HCT116 (cell line): ENCODE data around the gene PLXNC1. TPM values are rescaled to one million over a fixed set of nuclear protein-coding genes. Genes with fewer than 3 reads are reported as not detected.

ENCODE experiments used
- ATAC-seq: fragments of 200-7000 bp; cut with Tn5 transposase; 2 replicates; pipeline ENCODE4 v1.9.1; 2020; ENCODE audit warnings: mild to moderate bottlenecking, moderate library complexity
- BruUV-seq: library from RNA; stranded (reverse); fragments of 400-500 nt; replicated peaks from 2 replicates; lab custom pipeline; 2021; lab: Mats Ljungman, UMichigan
- CTCF ChIA-PET: fragments of 300-600 bp; sonication (Branson Sonifier 250); formaldehyde crosslinking; loops from one replicate; lab custom pipeline; 2021; ENCODE audit warnings: antibody characterized with exemption; lab: Charles Lee
- POLR2A ChIA-PET: fragments of 300-600, 350-600 bp; sonication (Branson Sonifier 250); formaldehyde crosslinking; loops from one replicate; lab custom pipeline; 2021; ENCODE audit warnings: antibody characterized with exemption; lab: Charles Lee
- RAD21 ChIA-PET, 2 experiments: fragments of 300-600 bp; sonication (Branson Sonifier 250); formaldehyde crosslinking; loops; one replicate each; lab custom pipeline; 2023; ENCODE audit warnings: low total read pairs in 2 of 2; ENCODE audit not compliant: uncharacterized antibody in 2 of 2, unreplicated experiment in 2 of 2, low non-redundant PET in 1 of 2; lab: Charles Lee
- DNase-seq: peaks from one replicate; pipeline ENCODE4 v3.0.0-alpha.2; 2010; ENCODE audit warnings: low read depth, low spot score
- H2AFZ ChIP-seq: fragments of 200-600 bp; shearing (Covaris generic), sonication (generic); 2 replicates; pipeline ENCODE4 v1.6.1; 2017; ENCODE audit warnings: low read depth, mixed run types, mixed read lengths, antibody characterized with exemption, low read length; ENCODE audit not compliant: poor library complexity, severe bottlenecking
- H3K27ac ChIP-seq: 2 replicates; pipeline ENCODE4 v1.5.1; 2012; ENCODE audit warnings: low read depth, low read length
- H3K27me3 ChIP-seq: fragments of 200-600 bp; sonication (generic); 2 replicates; pipeline ENCODE4 v1.6.1; 2016; ENCODE audit warnings: mixed run types, low read length, mixed read lengths; ENCODE audit not compliant: insufficient read depth
- H3K36me3 ChIP-seq, 2 experiments: fragments of 200-500 bp in 1 of 2; fragments of 200-600 bp in 1 of 2; sonication (Bioruptor generic) in 1 of 2; sonication (generic) in 1 of 2; 2 replicates each; pipeline versions ENCODE4 v1.5.1 to v1.6.1; 2014 to 2016; ENCODE audit warnings: low read length in 2 of 2, inconsistent platforms in 1 of 2, mixed read lengths in 1 of 2, mixed run types in 1 of 2; ENCODE audit not compliant: insufficient read depth in 2 of 2, control insufficient read depth in 1 of 2
- H3K4me1 ChIP-seq, 2 experiments: fragments of 200-600 bp in 1 of 2; sonication (generic) in 1 of 2; 2 replicates each; pipeline versions ENCODE4 v1.5.1 to v1.6.1; 2012 to 2017; ENCODE audit warnings: low read length in 2 of 2, inconsistent platforms in 1 of 2, mild to moderate bottlenecking in 1 of 2, mixed read lengths in 1 of 2, mixed run types in 1 of 2, moderate library complexity in 1 of 2; ENCODE audit not compliant: insufficient read depth in 2 of 2, control insufficient read depth in 1 of 2
- H3K4me2 ChIP-seq: fragments of 200-600 bp; sonication (generic); 2 replicates; pipeline ENCODE4 v1.6.1; 2017; ENCODE audit warnings: mixed run types, low read length, mixed read lengths
- H3K4me3 ChIP-seq, 2 experiments: fragments of 200-600 bp in 1 of 2; sonication (generic) in 1 of 2; replicated peaks in 1 of 2; 2 replicates each; pipeline ENCODE4 v1.5.1; 2011 to 2016; ENCODE audit warnings: low read length in 2 of 2, control low read depth in 1 of 2, low read depth in 1 of 2, mild to moderate bottlenecking in 1 of 2, mixed read lengths in 1 of 2, mixed run types in 1 of 2
- H3K79me2 ChIP-seq: fragments of 200-600 bp; sonication (generic); 2 replicates; pipeline ENCODE4 v1.6.1; 2017; ENCODE audit warnings: mild to moderate bottlenecking, mixed run types, low read length, moderate library complexity, mixed read lengths; ENCODE audit not compliant: insufficient read depth
- H3K9ac ChIP-seq: fragments of 200-600 bp; sonication (generic); 2 replicates; pipeline ENCODE4 v1.6.1; 2016; ENCODE audit warnings: low read length, mixed read lengths
- H3K9me2 ChIP-seq: fragments of 200-600 bp; sonication (generic), shearing (Covaris generic); 2 replicates; pipeline ENCODE4 v1.6.1; 2017; ENCODE audit warnings: mixed run types, mild to moderate bottlenecking, moderate library complexity; ENCODE audit not compliant: insufficient read depth
- H3K9me3 ChIP-seq, 2 experiments: fragments of 200-500 bp in 1 of 2; fragments of 200-600 bp in 1 of 2; sonication (Bioruptor generic) in 1 of 2; sonication (generic) in 1 of 2; 2 replicates each; pipeline ENCODE4 v1.6.1; 2014 to 2017; ENCODE audit warnings: low read length in 2 of 2, mixed read lengths in 2 of 2, inconsistent platforms in 1 of 2, low read depth in 1 of 2, mild to moderate bottlenecking in 1 of 2, mixed run types in 1 of 2, moderate library complexity in 1 of 2; ENCODE audit not compliant: control insufficient read depth in 1 of 2, insufficient read depth in 1 of 2
- H4K20me1 ChIP-seq: fragments of 200-600 bp; sonication (generic), shearing (Covaris generic); 2 replicates; pipeline ENCODE4 v1.6.1; 2017; ENCODE audit warnings: mixed run types, mild to moderate bottlenecking, moderate library complexity; ENCODE audit not compliant: insufficient read depth
- CEBPB ChIP-seq: IDR thresholded peaks from 2 replicates; pipeline ENCODE4 v1.6.1; 2012; ENCODE audit warnings: low read depth
- CTCF ChIP-seq, 3 experiments: fragments of 200-600 bp in 1 of 3; sonication (generic) in 1 of 3; IDR thresholded peaks in 2 of 3; conservative IDR thresholded peaks in 1 of 3; 2 replicates each; pipeline ENCODE4 v1.5.1; 2012 to 2017; ENCODE audit warnings: low read depth in 2 of 3, low read length in 2 of 3, antibody characterized with exemption in 1 of 3, borderline replicate concordance in 1 of 3, control low read depth in 1 of 3, mild to moderate bottlenecking in 1 of 3, mixed read lengths in 1 of 3, mixed run types in 1 of 3, moderate library complexity in 1 of 3; ENCODE audit not compliant: insufficient read depth in 1 of 3
- ELF1 ChIP-seq: IDR thresholded peaks from 2 replicates; pipeline ENCODE4 v1.6.1; 2012; ENCODE audit warnings: low read depth, borderline replicate concordance
- EZH2 ChIP-seq: fragments of 200-600 bp; sonication (generic); IDR thresholded peaks from 2 replicates; pipeline ENCODE4 v1.6.1; 2017; ENCODE audit warnings: antibody characterized with exemption, mixed run types
- EZH2phosphoT487 ChIP-seq: fragments of 200-600 bp; IDR thresholded peaks from 2 replicates; pipeline ENCODE4 v1.6.1; 2018; ENCODE audit warnings: antibody characterized with exemption, borderline replicate concordance
- POLR2AphosphoS5 ChIP-seq: IDR thresholded peaks from 2 replicates; pipeline ENCODE4 v1.6.1; 2011; ENCODE audit warnings: mild to moderate bottlenecking, low read depth, low read length, moderate library complexity
- SRF ChIP-seq: IDR thresholded peaks from 2 replicates; pipeline ENCODE4 v1.6.1; 2012; ENCODE audit warnings: low read depth
- TCF7L2 ChIP-seq: IDR thresholded peaks from 2 replicates; pipeline ENCODE4 v1.7.0; 2011; ENCODE audit warnings: borderline replicate concordance, inconsistent platforms; ENCODE audit not compliant: insufficient read depth, insufficient read length; ENCODE audit errors: extremely low read depth
- ZFX ChIP-seq: fragments of 450-650 bp; IDR thresholded peaks from 2 replicates; pipeline ENCODE4 v1.6.1; 2017
- intact Hi-C: fragments of 100-400 bp; cut with micrococcal nuclease; formaldehyde crosslinking; loops from 2 replicates; pipeline ENCODE4 v1.10.0; 2022
- total RNA-seq: library from RNA; stranded (reverse); gene quantifications from one replicate; pipeline ENCODE4 v1.2.1, GENCODE V29; 2021; ENCODE audit not compliant: unreplicated experiment

Gene PLXNC1
- total RNA-seq, 1 experiment from 2014 or later: 0.25 TPM

GRCh38 chr12:94152292-94153078 is 4.1 kb downstream of the PLXNC1 start:
- CTCF ChIA-PET: no interaction called here
- Histone ChIP-seq H3K9me3 (no peaks in the 10 kb centered on the region), H3K4me2 (no peak overlapping the region), H3K27ac (no peak overlapping the region), H2AFZ (no peak overlapping the region), H3K9me2 (no peaks in the 10 kb centered on the region), H3K4me1 (no peaks in the 10 kb centered on the region), H3K27me3 (peaks cover 8% of the 10 kb centered on the region), H3K4me3 (no peak overlapping the region), H4K20me1 (no peaks in the 10 kb centered on the region), H3K79me2 (no peaks in the 10 kb centered on the region), H3K36me3 (no peaks in the 10 kb centered on the region), H3K9ac (no peak overlapping the region)
- DNase-seq: no peak
- no peak for ATAC-seq
- intact Hi-C loops: no loop called here
- TF ChIP-seq POLR2AphosphoS5: no peak
- no peak for TF ChIP-seq SRF
- TF ChIP-seq TCF7L2: no peak
- TF ChIP-seq CTCF (IDR thresholded peaks at IDR 0.05 in 2 of 3, conservative IDR thresholded peaks at IDR 0.05 in 1 of 3; ENCODE audit: borderline replicate concordance in 1 of 3, insufficient read depth in 1 of 3, low read depth in 2 of 3, low read length in 2 of 3): no peak
- no peak for TF ChIP-seq EZH2phosphoT487
- TF ChIP-seq ZFX: no peak
- no peak for TF ChIP-seq ELF1
- no peak for TF ChIP-seq EZH2
- no peak for TF ChIP-seq CEBPB
- no TSS peak for BruUV-seq
- RAD21 ChIA-PET: no interaction called here
- POLR2A ChIA-PET: no interaction called here
